DOHH2 (cell line): ENCODE data around the gene NPIPA5.
"Not testable (repeated sequence)": the region's sequence is repeated elsewhere in the genome, so short reads cannot be mapped to it uniquely, and the experiment has no call there.

Source experiments
- H3F3A ChIP-seq: fragments of 200-600 bp; sonication (generic), shearing (Covaris generic); 2 replicates; pipeline ENCODE4 v1.6.0; 2016; ENCODE audit warnings: antibody characterized with exemption, mild to moderate bottlenecking; ENCODE audit not compliant: control insufficient read depth, insufficient read depth
- H3K27ac ChIP-seq: fragments of 200-600 bp; sonication (generic); 2 replicates; pipeline ENCODE4 v1.5.1; 2014; ENCODE audit warnings: low read depth, mild to moderate bottlenecking, low read length, moderate library complexity
- H3K27me3 ChIP-seq: fragments of 200-600 bp; sonication (generic); 2 replicates; pipeline ENCODE4 v1.6.1; 2014; ENCODE audit warnings: mild to moderate bottlenecking, low read length, mixed read lengths; ENCODE audit not compliant: control insufficient read depth
- H3K36me3 ChIP-seq: fragments of 200-600 bp; sonication (generic); 2 replicates; pipeline ENCODE4 v1.6.1; 2014; ENCODE audit warnings: mild to moderate bottlenecking, low read length, moderate library complexity, mixed read lengths; ENCODE audit not compliant: control insufficient read depth
- H3K4me1 ChIP-seq: fragments of 200-600 bp; sonication (generic); 2 replicates; pipeline ENCODE4 v1.6.1; 2014; ENCODE audit warnings: mild to moderate bottlenecking, low read length, mixed read lengths; ENCODE audit not compliant: control insufficient read depth
- H3K4me2 ChIP-seq: fragments of 200-600 bp; sonication (generic); 2 replicates; pipeline ENCODE4 v1.6.0; 2014; ENCODE audit warnings: mild to moderate bottlenecking, low read length, moderate library complexity
- H3K4me3 ChIP-seq: fragments of 200-600 bp; sonication (generic); 2 replicates; pipeline ENCODE4 v1.5.1; 2014; ENCODE audit warnings: mild to moderate bottlenecking, low read length, mixed read lengths
- H3K79me2 ChIP-seq: fragments of 200-600 bp; sonication (generic); 2 replicates; pipeline ENCODE4 v1.6.1; 2014; ENCODE audit warnings: mild to moderate bottlenecking, low read length, mixed read lengths; ENCODE audit not compliant: control insufficient read depth
- H3K9me2 ChIP-seq: fragments of 200-600 bp; sonication (generic); replicated peaks from 2 replicates; pipeline ENCODE4 v1.6.1; 2014; ENCODE audit warnings: mild to moderate bottlenecking, low read length, mixed read lengths; ENCODE audit not compliant: control insufficient read depth
- H3K9me3 ChIP-seq: fragments of 200-600 bp; sonication (generic); 2 replicates; pipeline ENCODE4 v1.6.1; 2014; ENCODE audit warnings: antibody characterized with exemption, low read length, mixed read lengths; ENCODE audit not compliant: control insufficient read depth, insufficient read depth
- H4K20me1 ChIP-seq: fragments of 200-600 bp; sonication (generic); 2 replicates; pipeline ENCODE4 v1.6.0; 2014; ENCODE audit warnings: low read depth, mild to moderate bottlenecking, antibody characterized with exemption, low read length, moderate library complexity; ENCODE audit not compliant: control insufficient read depth, insufficient read depth

NPIPA5 gene

DNA sequence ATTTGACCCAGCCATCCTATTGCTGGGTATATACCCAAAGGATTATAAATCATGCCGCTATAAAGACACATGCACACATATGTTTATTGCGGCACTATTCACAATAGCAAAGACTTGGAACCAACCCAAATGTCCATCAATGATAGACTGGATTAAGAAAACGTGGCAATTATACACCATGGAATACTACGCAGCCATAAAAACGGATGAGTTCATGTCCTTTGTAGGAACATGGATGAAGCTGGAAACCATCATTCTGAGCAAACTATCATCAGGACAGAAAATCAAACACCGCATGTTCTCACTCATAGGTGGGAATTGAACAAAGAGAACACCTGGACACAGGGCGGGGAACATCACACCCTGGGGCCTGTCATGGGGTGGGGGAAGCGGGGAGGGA lies 14.9 kb upstream of the NPIPA5 start:
- H3K79me2 ChIP-seq, H3K9me2 ChIP-seq, H3K27ac ChIP-seq, H3K4me3 ChIP-seq, H3F3A ChIP-seq, H4K20me1 ChIP-seq, H3K36me3 ChIP-seq, H3K27me3 ChIP-seq, H3K4me2 ChIP-seq, H3K9me3 ChIP-seq, H3K4me1 ChIP-seq: not testable (repeated sequence)

DNA sequence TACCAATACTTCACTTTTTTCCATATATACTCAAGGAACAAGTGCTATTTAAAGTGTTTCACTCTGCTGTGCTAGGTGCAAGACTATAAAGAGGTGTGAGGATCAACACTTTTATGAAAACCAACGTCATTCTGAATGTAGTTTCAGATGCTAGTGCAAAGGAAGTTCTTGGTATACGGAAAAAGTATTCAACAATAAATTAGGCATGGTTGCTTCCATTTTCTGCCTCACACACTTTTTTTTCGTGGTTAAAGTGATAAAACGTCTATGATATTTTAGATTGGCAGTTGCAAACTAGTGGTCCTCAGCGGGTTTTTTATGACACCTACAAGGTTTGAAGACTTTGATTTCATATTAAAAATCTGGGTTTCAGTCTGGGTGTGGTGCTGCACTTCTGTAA lies 11.8 kb upstream of the NPIPA5 start:
- H3K79me2 ChIP-seq, H4K20me1 ChIP-seq, H3K9me2 ChIP-seq, H3F3A ChIP-seq, H3K4me1 ChIP-seq, H3K27me3 ChIP-seq, H3K4me3 ChIP-seq, H3K27ac ChIP-seq, H3K36me3 ChIP-seq, H3K9me3 ChIP-seq, H3K4me2 ChIP-seq: not testable (repeated sequence)

DNA sequence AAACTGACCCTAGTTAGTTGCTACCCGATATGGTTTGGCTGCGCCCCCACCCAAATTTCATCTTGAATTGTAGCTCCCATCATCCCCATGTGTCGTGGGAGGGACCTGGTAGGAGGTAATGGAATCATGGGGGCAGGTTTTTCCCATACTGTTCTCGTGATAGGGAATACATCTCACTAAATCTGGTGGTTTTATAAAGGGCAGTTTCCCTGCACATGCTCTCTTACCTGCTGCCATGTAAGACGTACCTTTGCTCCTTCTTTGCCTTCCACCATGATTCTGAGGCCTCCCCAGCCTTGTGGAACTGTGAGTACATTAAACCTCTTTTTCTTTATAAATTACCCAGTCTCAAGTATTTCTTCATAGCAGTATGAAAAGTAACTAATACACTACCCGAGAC lies 10.0 kb upstream of the NPIPA5 start:
- not testable (repeated sequence) for H3K9me2 ChIP-seq, H3K27ac ChIP-seq, H3K4me1 ChIP-seq, H3K4me2 ChIP-seq, H3K79me2 ChIP-seq, H3K27me3 ChIP-seq, H3K36me3 ChIP-seq, H3F3A ChIP-seq, H3K4me3 ChIP-seq, H3K9me3 ChIP-seq, H4K20me1 ChIP-seq

DNA sequence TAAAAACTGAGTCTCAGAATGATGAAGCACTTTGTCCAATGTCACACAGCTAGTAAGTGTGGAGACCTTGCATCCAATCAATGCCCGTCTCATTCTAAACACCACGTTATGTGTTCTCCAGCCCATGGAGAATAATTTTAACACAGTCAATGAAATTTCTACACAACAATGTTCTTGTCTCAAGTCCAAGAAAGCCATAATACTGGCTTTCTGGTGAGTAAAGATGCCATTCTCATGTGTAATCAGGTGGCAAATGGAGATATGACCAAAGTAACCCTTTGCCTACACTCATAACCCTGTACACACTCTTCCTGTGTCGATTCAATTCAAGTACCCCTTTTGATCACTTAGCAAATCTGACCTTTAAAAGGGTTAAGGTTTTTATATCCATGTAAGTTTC lies 4.7 kb upstream of the NPIPA5 start:
- H3K9me2 ChIP-seq, H3K27ac ChIP-seq, H3K9me3 ChIP-seq, H3K4me1 ChIP-seq, H3K4me2 ChIP-seq, H3K36me3 ChIP-seq, H3K4me3 ChIP-seq, H4K20me1 ChIP-seq, H3K27me3 ChIP-seq, H3K79me2 ChIP-seq, H3F3A ChIP-seq: not testable (repeated sequence)

DNA sequence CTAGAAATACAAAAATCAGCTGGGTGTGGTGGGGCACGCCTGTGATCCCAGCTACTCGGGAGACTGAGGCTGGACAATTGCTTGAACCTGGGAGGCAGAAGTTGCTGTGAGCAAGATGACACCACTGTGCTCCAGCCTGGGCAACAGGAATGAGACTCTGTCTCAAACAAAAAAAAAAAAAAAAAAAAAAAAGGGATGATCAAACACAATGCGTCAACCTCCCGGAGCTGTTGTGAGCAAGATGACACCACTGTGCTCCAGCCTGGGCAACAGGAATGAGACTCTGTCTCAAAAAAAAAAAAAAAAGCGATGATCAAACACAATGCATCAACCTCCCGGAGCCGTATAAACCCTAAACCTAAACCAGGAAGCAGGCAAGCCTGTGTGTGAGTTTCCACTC lies 20.6 kb downstream of the NPIPA5 start:
- not testable (repeated sequence) for H3K9me3 ChIP-seq, H3K27ac ChIP-seq, H4K20me1 ChIP-seq, H3K27me3 ChIP-seq, H3F3A ChIP-seq, H3K4me1 ChIP-seq, H3K79me2 ChIP-seq, H3K4me3 ChIP-seq, H3K9me2 ChIP-seq, H3K36me3 ChIP-seq, H3K4me2 ChIP-seq

DNA sequence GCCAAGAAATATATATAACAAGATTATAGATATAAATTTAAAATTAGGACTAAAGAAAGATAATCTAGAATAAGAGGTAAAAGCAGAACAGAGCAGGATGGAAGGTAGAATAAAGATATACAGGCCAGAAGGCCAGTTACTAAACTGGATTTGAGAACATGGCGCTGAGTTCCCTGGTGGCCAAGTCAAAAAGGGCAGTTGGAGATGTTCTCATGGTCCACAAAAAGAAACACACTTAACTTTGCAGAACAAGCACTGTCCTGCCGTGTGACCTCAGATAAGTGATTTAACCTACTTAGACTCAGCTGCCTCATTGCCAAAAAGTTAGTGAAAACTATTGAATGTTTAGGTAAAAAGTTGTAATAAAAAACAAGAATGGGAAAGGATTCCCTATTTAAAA lies 23.2 kb downstream of the NPIPA5 start:
- H3F3A ChIP-seq, H4K20me1 ChIP-seq, H3K9me3 ChIP-seq, H3K4me2 ChIP-seq, H3K27me3 ChIP-seq, H3K36me3 ChIP-seq, H3K9me2 ChIP-seq, H3K4me3 ChIP-seq, H3K27ac ChIP-seq, H3K4me1 ChIP-seq, H3K79me2 ChIP-seq: not testable (repeated sequence)

DNA sequence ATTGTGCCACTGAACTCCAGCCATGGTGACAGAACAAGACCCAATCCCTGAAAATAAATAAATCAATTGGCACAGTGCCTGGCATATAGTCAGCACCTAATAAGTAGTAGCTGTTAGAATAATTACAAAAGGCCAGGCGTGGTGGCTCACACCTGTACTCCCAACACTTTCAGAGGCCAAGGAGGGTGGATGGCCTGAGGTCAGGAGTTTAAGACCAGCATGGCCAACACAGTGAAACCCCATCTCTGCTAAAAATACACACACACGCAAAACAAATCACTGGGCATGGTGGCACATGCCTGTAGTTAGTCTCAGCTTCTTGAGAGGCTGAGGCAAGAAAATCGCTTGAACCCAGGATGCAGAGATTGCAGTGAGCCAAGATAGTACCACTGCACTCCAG lies 25.2 kb downstream of the NPIPA5 start:
- not testable (repeated sequence) for H4K20me1 ChIP-seq

DNA sequence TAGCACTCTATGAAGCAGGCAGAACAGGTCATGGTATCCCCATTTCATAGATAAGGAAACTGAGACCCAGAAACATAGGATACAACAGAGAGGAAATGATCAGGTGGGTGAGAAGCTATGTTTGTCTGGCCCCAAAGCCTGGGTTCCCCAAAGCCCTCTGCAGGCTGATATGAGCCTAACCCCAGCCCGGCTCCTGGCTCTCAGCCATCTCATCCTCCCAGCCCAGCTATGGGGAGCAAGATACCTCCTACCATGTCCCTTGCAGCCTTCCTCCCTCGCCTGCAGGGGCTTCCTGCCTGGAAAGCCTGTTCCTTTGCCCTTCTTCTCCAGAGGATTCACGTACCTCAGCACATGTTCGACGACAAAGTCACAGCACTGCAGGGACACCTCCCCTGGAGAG lies 26.3 kb downstream of the NPIPA5 start:
- H3F3A ChIP-seq, H3K9me2 ChIP-seq, H3K4me2 ChIP-seq, H4K20me1 ChIP-seq, H3K4me3 ChIP-seq, H3K27me3 ChIP-seq, H3K27ac ChIP-seq, H3K4me1 ChIP-seq, H3K36me3 ChIP-seq, H3K79me2 ChIP-seq, H3K9me3 ChIP-seq: not testable (repeated sequence)

More for the DNA sequence above, 25.2 kb downstream of the NPIPA5 start:
- not testable (repeated sequence) for H3K9me3 ChIP-seq, H3K27ac ChIP-seq, H3F3A ChIP-seq, H3K4me1 ChIP-seq, H3K9me2 ChIP-seq, H3K27me3 ChIP-seq, H3K36me3 ChIP-seq, H3K4me2 ChIP-seq, H3K79me2 ChIP-seq, H3K4me3 ChIP-seq

DNA sequence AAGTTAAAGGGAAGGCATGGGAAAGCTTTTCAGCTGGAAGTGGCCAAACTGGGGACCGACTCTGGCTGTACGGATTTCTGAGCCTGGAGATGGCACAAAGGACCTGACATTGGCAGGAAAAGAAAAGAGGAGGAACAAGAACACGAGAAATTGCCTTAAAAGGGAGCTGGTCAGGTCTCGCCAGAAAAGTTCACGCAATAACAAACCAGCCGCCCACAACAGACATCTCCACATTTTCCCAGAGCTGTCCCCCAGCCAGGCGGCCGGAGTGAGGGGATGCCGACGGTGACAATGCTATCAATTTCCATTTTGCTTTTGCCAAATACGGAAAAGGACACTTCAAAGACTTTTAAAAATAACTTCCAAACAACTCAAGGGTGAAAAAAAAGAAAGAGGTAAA lies 26.8 kb downstream of the NPIPA5 start:
- not testable (repeated sequence) for H4K20me1 ChIP-seq, H3K4me2 ChIP-seq, H3K9me3 ChIP-seq, H3F3A ChIP-seq, H3K27ac ChIP-seq, H3K4me1 ChIP-seq, H3K79me2 ChIP-seq, H3K9me2 ChIP-seq, H3K27me3 ChIP-seq, H3K36me3 ChIP-seq, H3K4me3 ChIP-seq
